ENCODE data around the gene ZNF71.

ZNF71 gene

GRCh38 chr19:56594783-56595547 lies at the start of gene ZNF71:
Gene ZNF71 (plus strand): TSS chr19:56595302. CDS start chr19:56601559, 6,257 bp downstream.
- H3K27me3 Mint-ChIP-seq: no peaks in the 10 kb centered on the region
- peaks cover 17% of the 10 kb centered on the region for H3K4me1 Mint-ChIP-seq
- H3K9me3 Mint-ChIP-seq: peaks cover 56% of the 10 kb centered on the region
- H3K27ac Mint-ChIP-seq: peak within 1 kb of the TSS; percentile 92
- peaks cover 33% of the 10 kb centered on the region for H3K36me3 Mint-ChIP-seq
- peak; percentile 93 for DNase-seq
- CTCF ChIA-PET: no interaction called here
- H3K4me3 Mint-ChIP-seq: peak within 1 kb of the TSS; percentile 88

GRCh38 chr19:56547535-56547934 lies 47.6 kb upstream of the ZNF71 start:
- Mint-ChIP-seq H3K9me3 (peaks cover 47% of the 10 kb centered on the region), H3K4me3 (no peak overlapping the region), H3K36me3 (peaks cover 37% of the 10 kb centered on the region), H3K27me3 (no peaks in the 10 kb centered on the region), H3K27ac (no peak overlapping the region), H3K4me1 (no peaks in the 10 kb centered on the region)
- CTCF ChIA-PET: no interaction called here
- no peak for DNase-seq

- no peak for DNase-seq
- Mint-ChIP-seq H3K4me1 (no peaks in the 10 kb centered on the region), H3K9me3 (peaks cover 61% of the 10 kb centered on the region), H3K36me3 (peaks cover 33% of the 10 kb centered on the region), H3K27me3 (no peaks in the 10 kb centered on the region), H3K27ac (no peak overlapping the region), H3K4me3 (no peak overlapping the region)
- CTCF ChIA-PET: no interaction called here
Measured at GRCh38 chr19:56554272-56554869, 40.7 kb upstream of the ZNF71 start.

GRCh38 chr19:56562766-56563165 lies 32.3 kb upstream of the ZNF71 start:
- DNase-seq: no peak
- CTCF ChIA-PET: no interaction called here
- no peak overlapping the region for H3K4me3 Mint-ChIP-seq
- H3K27ac Mint-ChIP-seq: no peak overlapping the region
- peaks cover 12% of the 10 kb centered on the region for H3K4me1 Mint-ChIP-seq
- H3K9me3 Mint-ChIP-seq: peaks cover 78% of the 10 kb centered on the region
- no peaks in the 10 kb centered on the region for H3K27me3 Mint-ChIP-seq
- peaks cover 17% of the 10 kb centered on the region for H3K36me3 Mint-ChIP-seq

GRCh38 chr19:56566904-56567273 lies 28.2 kb upstream of the ZNF71 start:
- Mint-ChIP-seq H3K9me3 (peaks cover 69% of the 10 kb centered on the region), H3K27me3 (no peaks in the 10 kb centered on the region), H3K4me1 (peaks cover 21% of the 10 kb centered on the region), H3K4me3 (peak overlapping the region; percentile 95), H3K36me3 (peaks cover 51% of the 10 kb centered on the region), H3K27ac (peak overlapping the region; percentile 92)
- CTCF ChIA-PET: no interaction called here
- DNase-seq: peak; percentile 64

- Mint-ChIP-seq H3K9me3 (peaks cover 64% of the 10 kb centered on the region), H3K27me3 (no peaks in the 10 kb centered on the region), H3K4me1 (peaks cover 21% of the 10 kb centered on the region), H3K36me3 (peaks cover 54% of the 10 kb centered on the region), H3K27ac (peak within 1 kb of the TSS; percentile 92), H3K4me3 (peak within 1 kb of the TSS; percentile 95)
- DNase-seq: peak; percentile 94
- CTCF ChIA-PET: no interaction called here
Measured at GRCh38 chr19:56567274-56568120, 27.6 kb upstream of the ZNF71 start, which contains the start of gene ZNF470. Gene ZNF470 (plus strand): TSS chr19:56567468. CDS start chr19:56570312, 2,844 bp downstream.

GRCh38 chr19:56572589-56572988 lies 22.5 kb upstream of the ZNF71 start:
- H3K4me3 Mint-ChIP-seq: no peak overlapping the region
- DNase-seq: no peak
- CTCF ChIA-PET: no interaction called here
- peaks cover 10% of the 10 kb centered on the region for H3K4me1 Mint-ChIP-seq
- no peak overlapping the region for H3K27ac Mint-ChIP-seq
- H3K9me3 Mint-ChIP-seq: peaks cover 74% of the 10 kb centered on the region
- peaks cover 80% of the 10 kb centered on the region for H3K36me3 Mint-ChIP-seq
- H3K27me3 Mint-ChIP-seq: no peaks in the 10 kb centered on the region

GRCh38 chr19:56573914-56574313 lies 21.2 kb upstream of the ZNF71 start:
- H3K4me1 Mint-ChIP-seq: no peaks in the 10 kb centered on the region

GRCh38 chr19:56577719-56578602 lies 17.1 kb upstream of the ZNF71 start:
- CTCF ChIA-PET: no interaction called here
- Mint-ChIP-seq H3K9me3 (peaks cover 81% of the 10 kb centered on the region), H3K4me3 (no peak overlapping the region), H3K36me3 (peaks cover 44% of the 10 kb centered on the region), H3K4me1 (no peaks in the 10 kb centered on the region), H3K27me3 (no peaks in the 10 kb centered on the region), H3K27ac (no peak overlapping the region)
- DNase-seq: no peak

More at GRCh38 chr19:56573914-56574313, 21.2 kb upstream of the ZNF71 start:
- H3K36me3 Mint-ChIP-seq: peaks cover 71% of the 10 kb centered on the region
- DNase-seq: no peak
- peaks cover 77% of the 10 kb centered on the region for H3K9me3 Mint-ChIP-seq
- no peak overlapping the region for H3K4me3 Mint-ChIP-seq
- CTCF ChIA-PET: interaction anchor here (0.8 kb wide), 1 partner anchor 519 kb away, joined by 3 read pairs; no protein-coding TSS in a partner anchor
- H3K27ac Mint-ChIP-seq: no peak overlapping the region
- no peaks in the 10 kb centered on the region for H3K27me3 Mint-ChIP-seq

- H3K9me3 Mint-ChIP-seq: peaks cover 55% of the 10 kb centered on the region
- peak overlapping the region; percentile 88 for H3K4me3 Mint-ChIP-seq
- CTCF ChIA-PET: no interaction called here
- H3K36me3 Mint-ChIP-seq: peaks cover 31% of the 10 kb centered on the region
- no peaks in the 10 kb centered on the region for H3K27me3 Mint-ChIP-seq
- H3K27ac Mint-ChIP-seq: no peak overlapping the region
- peaks cover 17% of the 10 kb centered on the region for H3K4me1 Mint-ChIP-seq
- no peak for DNase-seq
Measured at GRCh38 chr19:56594446-56594782, 688 bp upstream of the ZNF71 start.

- CTCF ChIA-PET: no interaction called here
- Mint-ChIP-seq H3K9me3 (peaks cover 54% of the 10 kb centered on the region), H3K36me3 (peaks cover 34% of the 10 kb centered on the region), H3K4me1 (peaks cover 17% of the 10 kb centered on the region), H3K27ac (peak overlapping the region; percentile 92), H3K27me3 (no peaks in the 10 kb centered on the region), H3K4me3 (peak overlapping the region; percentile 88)
- no peak for DNase-seq
Measured at GRCh38 chr19:56595548-56595899, 422 bp downstream of the ZNF71 start.

GRCh38 chr19:56596676-56597075 lies 1.6 kb downstream of the ZNF71 start:
- DNase-seq: no peak
- peaks cover 46% of the 10 kb centered on the region for H3K36me3 Mint-ChIP-seq
- no peaks in the 10 kb centered on the region for H3K27me3 Mint-ChIP-seq
- H3K27ac Mint-ChIP-seq: no peak overlapping the region
- CTCF ChIA-PET: no interaction called here
- peaks cover 17% of the 10 kb centered on the region for H3K4me1 Mint-ChIP-seq
- H3K4me3 Mint-ChIP-seq: no peak overlapping the region
- H3K9me3 Mint-ChIP-seq: peaks cover 58% of the 10 kb centered on the region

- no peak overlapping the region for H3K27ac Mint-ChIP-seq
- DNase-seq: no peak
- CTCF ChIA-PET: no interaction called here
- peaks cover 17% of the 10 kb centered on the region for H3K4me1 Mint-ChIP-seq
- no peak overlapping the region for H3K4me3 Mint-ChIP-seq
- H3K27me3 Mint-ChIP-seq: no peaks in the 10 kb centered on the region
- H3K9me3 Mint-ChIP-seq: peaks cover 57% of the 10 kb centered on the region
- peaks cover 52% of the 10 kb centered on the region for H3K36me3 Mint-ChIP-seq
Measured at GRCh38 chr19:56597696-56598095, 2.6 kb downstream of the ZNF71 start.

GRCh38 chr19:56601375-56601774 lies 6.3 kb downstream of the ZNF71 start:
- H3K36me3 Mint-ChIP-seq: peaks cover 66% of the 10 kb centered on the region
- H3K4me1 Mint-ChIP-seq: peaks cover 1% of the 10 kb centered on the region
- H3K9me3 Mint-ChIP-seq: peaks cover 66% of the 10 kb centered on the region
- no peak for DNase-seq
- CTCF ChIA-PET: no interaction called here
- no peaks in the 10 kb centered on the region for H3K27me3 Mint-ChIP-seq
- no peak overlapping the region for H3K27ac Mint-ChIP-seq
- no peak overlapping the region for H3K4me3 Mint-ChIP-seq
